CD4-positive, alpha-beta T cell treated with Interleukin-10 for 1 hour (primary cell): ENCODE data around the gene SEPSECS.

Source experiments
- DNase-seq: peaks from one replicate; pipeline ENCODE4 v3.0.0-alpha.2; 2020

Gene SEPSECS

DNA sequence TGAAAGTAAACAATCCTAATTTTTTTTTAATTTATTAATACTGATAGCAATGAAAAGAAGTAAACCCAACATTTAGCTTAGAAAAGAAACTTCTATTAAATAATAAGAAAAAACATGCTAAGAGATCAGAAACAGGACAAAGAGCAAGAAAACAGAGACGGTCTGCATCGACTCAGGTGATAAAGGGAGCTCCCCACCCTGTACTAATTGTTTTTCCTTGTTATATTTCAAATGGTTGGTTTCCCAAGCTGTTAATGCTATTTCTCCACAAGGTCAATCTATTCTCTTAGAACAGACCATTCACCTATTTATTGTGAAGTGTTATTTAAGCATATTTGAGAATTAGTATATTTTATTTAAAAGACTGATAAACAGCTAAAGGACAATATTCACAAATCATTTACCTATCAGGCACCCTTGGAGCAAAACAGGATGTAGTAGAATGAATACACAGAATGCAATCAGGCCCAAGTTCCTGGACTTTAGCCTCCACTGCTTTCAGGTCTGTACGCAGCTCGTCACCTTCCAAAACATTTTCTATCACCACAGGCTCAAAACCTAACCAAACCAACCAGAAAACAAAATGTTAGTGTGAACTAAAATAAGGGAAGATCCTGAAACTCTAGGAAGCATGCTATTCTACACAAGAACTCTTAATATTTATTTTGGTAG, 5.5 kb downstream of the SEPSECS start:
- DNase-seq = no peak

DNA sequence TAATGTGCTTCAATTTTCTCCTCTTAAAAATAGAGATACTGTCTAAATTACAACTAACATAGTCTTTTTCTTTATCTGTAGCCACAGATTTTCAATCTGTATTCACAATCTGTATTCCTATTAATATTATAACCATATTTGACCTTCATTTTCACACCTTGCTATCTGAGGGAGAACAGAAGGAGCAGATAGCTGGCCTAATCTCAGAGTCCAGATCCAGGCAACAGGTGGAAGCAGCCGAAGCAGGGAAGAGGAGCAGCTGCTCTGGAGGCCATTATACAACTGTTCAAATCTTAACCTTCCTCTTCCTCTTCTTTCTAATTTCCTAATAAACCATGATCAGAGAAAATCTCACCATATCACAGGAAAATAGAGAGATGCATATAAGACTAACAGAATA, 14.2 kb downstream of the SEPSECS start:
- DNase-seq = no peak

DNA sequence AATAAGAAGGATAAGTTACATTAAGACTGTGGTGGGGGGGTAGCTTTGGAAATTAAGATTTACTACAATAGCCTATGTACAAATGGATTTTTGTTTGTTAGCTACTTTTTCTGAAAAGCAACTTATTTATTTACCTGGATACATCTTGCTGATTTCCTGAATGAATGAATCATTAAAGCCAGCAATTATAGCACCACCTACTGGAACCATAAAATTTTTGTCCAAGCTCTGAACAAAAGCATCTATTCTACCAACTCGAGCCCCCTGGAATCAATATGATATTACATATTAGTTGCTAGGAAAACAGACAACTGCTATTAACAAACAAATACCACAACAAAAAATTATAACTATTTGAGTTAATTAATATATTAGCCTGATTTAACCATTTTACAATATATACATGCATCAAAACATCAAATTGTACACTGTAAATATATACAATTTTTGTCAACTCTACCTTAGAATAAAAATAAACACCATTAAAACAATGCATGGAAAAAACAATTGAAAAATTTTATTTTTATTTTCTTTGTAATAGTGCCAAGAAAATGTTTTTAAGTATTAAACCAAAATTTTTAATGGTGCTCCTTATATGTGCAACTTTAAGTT, 15.3 kb downstream of the SEPSECS start:
- DNase-seq = peak; percentile 22

- no peak for DNase-seq
Observed at GRCh38 chr4:25142468-25142867, 17.8 kb downstream of the SEPSECS start.

DNA sequence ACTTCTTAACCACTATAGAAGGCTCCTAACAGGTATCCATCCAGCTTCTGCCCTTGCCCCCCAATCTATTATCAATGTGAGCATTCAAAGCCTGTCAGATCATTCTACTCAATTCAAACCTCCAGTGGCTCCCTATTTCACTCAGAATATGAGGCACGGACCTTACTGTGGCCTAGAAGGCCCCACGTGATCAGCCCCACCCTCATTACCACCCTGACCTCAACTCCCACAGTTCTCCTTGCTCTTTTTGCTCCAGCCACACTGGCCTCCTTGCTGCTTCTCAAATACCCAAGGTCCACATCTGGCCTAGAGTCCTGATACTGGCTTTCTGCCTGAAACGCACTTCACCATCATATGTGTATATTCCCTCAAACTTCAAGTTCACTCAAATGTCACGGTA, 18.7 kb downstream of the SEPSECS start:
- no peak for DNase-seq

GRCh38 chr4:25133132-25133531, 27.1 kb downstream of the SEPSECS start:
- DNase-seq = no peak

GRCh38 chr4:25131926-25132325, 28.3 kb downstream of the SEPSECS start:
- no peak for DNase-seq

DNA sequence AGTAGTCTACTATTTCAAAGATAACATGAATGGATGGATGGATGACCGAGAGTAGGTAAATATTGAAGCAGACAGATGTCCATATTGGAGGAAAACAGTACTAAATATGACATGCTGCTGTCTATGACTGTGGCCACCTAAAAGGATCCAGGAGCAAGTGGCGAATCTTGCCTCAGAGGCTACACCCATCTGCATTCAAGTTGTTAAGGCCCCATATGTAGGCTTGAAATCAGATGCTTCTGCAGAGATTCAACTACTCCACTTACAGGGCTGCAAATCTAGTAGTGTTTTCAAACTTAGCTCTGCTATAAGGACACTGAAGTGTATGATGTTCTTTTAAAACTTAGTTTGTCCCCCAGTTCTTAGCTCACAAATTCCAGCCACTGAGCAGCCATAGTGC, 28.9 kb downstream of the SEPSECS start:
- no peak for DNase-seq

GRCh38 chr4:25129917-25130316, 30.3 kb downstream of the SEPSECS start:
- DNase-seq = no peak

GRCh38 chr4:25128671-25129070, 31.6 kb downstream of the SEPSECS start:
- DNase-seq = no peak

GRCh38 chr4:25123236-25123635, 37.0 kb downstream of the SEPSECS start:
- no peak for DNase-seq

GRCh38 chr4:25120146-25120940, 39.9 kb downstream of the SEPSECS start:
- DNase-seq = no peak

GRCh38 chr4:25117716-25118472, 42.4 kb downstream of the SEPSECS start:
- DNase-seq = no peak

DNA sequence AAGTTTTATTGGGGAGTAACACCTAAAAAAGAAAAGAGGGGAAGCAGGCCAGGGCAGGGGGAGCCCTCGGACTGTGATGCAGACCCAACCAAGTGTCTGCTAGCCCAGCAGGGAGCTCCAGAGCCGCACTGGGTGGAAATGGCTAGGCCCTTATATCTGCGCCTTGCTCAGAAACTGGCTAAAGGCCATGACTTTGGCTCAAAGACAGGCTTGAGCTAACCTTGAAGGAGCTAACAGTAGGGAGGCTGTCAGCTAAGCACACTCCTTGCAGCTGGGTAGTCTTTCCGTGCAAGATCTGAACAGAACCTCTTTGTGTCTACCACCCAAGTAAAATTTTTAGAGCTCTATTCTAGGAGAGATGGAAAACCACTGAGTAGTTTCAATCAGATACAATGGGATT, 43.0 kb downstream of the SEPSECS start:
- no peak for DNase-seq

DNA sequence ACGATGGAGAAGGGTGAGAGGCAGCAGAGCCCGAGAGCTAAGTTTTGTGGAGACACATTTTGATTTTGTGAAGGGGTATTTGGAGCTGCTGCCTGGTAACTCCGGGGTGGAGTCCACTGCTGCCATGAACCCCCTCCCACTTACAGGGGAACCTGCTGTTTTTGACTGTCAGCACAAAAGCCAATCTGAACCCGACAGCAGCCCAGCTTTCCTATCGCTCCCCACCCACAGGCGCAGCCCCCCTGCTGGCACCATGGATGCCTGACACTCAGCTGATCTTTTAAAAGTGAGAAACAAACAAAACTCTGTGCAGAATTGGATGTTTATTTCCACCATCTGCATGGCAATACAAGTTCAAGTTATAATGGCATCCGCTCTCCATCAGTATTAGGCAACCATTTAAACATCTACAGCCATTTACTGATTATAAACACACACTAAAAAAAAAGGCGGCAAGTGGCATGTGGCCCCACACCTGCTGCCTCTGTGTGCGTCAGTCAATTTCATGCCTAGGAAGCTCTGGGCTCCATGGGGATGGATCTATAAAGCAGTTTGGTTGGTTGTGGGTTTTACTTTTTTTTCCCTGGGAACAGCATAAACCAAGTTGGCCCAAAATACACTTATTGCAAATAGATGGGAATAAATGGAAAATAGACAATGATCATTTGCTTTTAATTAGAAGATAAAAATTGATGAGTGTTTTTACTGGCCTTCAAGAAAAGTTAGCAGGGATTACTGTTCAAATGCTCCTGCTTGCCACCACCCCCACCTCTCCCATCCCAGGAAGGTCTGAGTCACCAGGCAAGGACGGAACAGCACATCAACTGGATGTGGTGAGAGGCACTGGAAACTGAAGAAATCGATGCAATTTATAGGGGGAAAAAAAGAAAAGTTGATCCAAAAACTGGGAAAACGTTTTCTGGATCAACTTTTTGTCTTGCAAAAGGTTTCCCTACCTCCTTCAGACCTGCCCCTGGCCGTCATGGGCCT, 46.0 kb downstream of the SEPSECS start:
- DNase-seq = no peak

DNA sequence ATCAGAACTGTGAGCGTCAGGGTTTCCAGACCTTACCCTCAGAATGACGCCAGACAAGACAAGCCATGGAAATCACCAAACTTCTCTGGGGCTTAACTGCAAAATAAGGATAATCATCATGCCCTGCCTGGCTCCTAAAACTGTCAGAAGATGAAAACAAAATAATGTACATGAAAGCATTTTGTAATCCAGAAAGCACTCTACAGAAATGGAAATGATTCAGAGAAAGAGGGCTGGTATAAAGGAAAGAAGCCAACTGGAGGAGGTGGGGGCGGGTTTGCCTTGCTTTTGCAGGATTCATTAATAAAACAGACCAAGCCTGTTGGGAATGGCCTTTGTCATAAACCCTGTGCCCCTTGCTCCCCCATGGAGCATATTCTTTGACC, 47.3 kb downstream of the SEPSECS start:
- no peak for DNase-seq

GRCh38 chr4:25112366-25112994, 47.8 kb downstream of the SEPSECS start:
- no peak for DNase-seq

DNA sequence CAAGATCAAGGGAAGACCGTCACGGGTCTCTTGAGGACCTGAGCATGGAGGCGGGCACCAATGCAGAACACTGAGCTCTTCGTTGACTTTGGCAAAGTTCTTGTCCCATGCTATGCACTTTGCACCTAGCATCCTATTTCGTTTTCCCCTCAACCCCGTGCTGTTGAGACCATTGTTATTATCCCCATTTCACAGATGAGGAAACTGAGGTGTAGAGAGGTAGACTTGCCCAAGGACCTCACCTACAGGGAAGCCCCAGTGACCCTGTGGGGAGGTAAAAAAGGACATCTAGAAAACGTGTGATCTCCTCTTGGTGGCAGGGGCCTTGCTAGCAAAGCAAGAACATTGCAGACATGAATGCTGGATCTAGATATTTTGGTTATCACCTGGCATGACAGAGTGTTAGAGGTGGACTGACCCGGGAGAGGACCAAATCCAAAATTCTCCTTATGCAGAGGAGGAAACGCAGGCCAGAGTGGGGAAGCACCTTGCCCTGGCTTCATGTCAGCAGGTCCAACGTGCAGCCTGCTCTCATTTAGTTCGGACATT, 48.5 kb downstream of the SEPSECS start:
- DNase-seq = no peak

GRCh38 chr4:25110527-25111329, 49.5 kb downstream of the SEPSECS start:
- DNase-seq = no peak

- DNase-seq = no peak
Observed at GRCh38 chr4:25109511-25109910, 50.7 kb downstream of the SEPSECS start.
